SK-MEL-5 (cell line): ENCODE data around the gene DNAJC25. TPM values are rescaled to one million over a fixed set of nuclear protein-coding genes. Genes with fewer than 3 reads are reported as not detected.
A peak's percentile ranks its signal among the peaks of the same experiment; 100 is the strongest.
"Not testable (repeated sequence)": the region's sequence is repeated elsewhere in the genome, so short reads cannot be mapped to it uniquely, and the experiment has no call there.

Experiments used
- DNase-seq: peaks from one replicate; pipeline ENCODE4 v3.0.0-alpha.2; 2016; ENCODE audit warnings: low read depth, low spot score
- in situ Hi-C: cut with HindIII; loops from 2 replicates; pipeline ENCODE4 v1.10.0; 2016; ENCODE audit warnings: low sequenced_read_pairs, high pct_unique_total_duplicates, low pct_unique_long_range_greater_than_20kb
- total RNA-seq: library from RNA; depleted of rRNA; stranded (reverse); fragments of >200 nt; shearing (Covaris generic); gene quantifications from 2 replicates; pipeline ENCODE4 v1.2.3, GENCODE V29; 2014

DNAJC25 gene
- total RNA-seq, 1 experiment from 2014 or later: 16.3 TPM

DNA sequence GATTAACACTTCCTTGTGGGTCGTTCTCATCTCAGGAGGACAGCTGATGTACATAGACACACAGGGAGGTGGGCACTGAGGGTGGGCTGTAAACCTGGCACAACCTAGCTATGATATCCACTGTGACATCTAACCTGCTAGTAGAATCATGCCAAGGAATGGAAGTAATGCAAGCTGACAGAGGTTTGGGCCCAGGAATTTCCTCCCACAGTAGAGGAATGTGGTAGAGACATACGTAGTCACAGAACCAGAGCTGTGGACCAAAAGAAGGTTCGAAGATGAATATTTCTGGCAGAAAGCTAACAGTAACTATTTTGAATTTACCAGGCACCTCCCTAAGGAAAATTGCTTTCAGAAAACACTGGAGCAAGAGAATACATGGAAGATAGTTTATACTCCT, 15.2 kb upstream of the DNAJC25 start:
- no peak for DNase-seq
- in situ Hi-C loops: no loop called here

DNA sequence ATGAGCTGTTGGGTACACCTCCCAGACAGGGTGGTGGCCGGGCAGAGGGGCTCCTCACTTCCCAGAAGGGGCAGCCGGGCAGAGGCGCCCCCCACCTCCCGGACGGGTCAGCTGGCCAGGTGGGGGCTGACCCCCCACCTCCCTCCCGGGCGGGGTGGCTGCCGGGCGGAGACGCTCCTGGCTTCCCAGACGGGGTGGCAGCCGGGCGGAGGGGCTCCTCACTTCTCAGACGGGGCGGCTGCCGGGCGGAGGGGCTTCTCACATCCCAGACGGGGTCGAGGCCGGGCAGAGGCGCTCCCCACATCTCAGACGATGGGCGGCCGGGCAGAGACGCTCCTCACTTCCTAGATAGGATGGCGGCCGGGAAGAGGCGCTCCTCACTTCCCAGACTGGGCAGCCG, 13.8 kb upstream of the DNAJC25 start:
- DNase-seq, in situ Hi-C loops: not testable (repeated sequence)

GRCh38 chr9:111621895-111622480, 9.1 kb upstream of the DNAJC25 start:
- in situ Hi-C loops: no loop called here
- peak; percentile 74 for DNase-seq

GRCh38 chr9:111622626-111623025, 8.5 kb upstream of the DNAJC25 start:
- in situ Hi-C loops: no loop called here
- DNase-seq: peak; percentile 13

GRCh38 chr9:111627260-111627963, 3.7 kb upstream of the DNAJC25 start:
- no peak for DNase-seq
- in situ Hi-C loops: no loop called here

GRCh38 chr9:111628411-111628810, 2.7 kb upstream of the DNAJC25 start:
- DNase-seq: no peak
- in situ Hi-C loops: no loop called here

- no peak for DNase-seq
- in situ Hi-C loops: no loop called here
Observed at GRCh38 chr9:111630182-111630963, 761 bp upstream of the DNAJC25 start.

DNA sequence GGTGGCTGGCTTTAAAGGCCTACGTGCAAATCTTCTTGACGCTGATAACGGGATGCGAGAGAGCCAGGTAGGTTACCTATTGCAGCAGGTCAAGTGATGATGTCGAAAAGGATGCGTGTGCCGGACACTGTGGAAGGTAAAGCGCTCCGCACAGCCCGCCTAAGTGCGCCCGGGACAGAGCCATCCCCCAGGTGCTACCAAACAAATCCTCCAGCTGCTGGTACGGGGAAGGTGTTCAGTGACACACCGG, 245 bp upstream of the DNAJC25 start:
- no peak for DNase-seq
- in situ Hi-C loops: no loop called here

DNA sequence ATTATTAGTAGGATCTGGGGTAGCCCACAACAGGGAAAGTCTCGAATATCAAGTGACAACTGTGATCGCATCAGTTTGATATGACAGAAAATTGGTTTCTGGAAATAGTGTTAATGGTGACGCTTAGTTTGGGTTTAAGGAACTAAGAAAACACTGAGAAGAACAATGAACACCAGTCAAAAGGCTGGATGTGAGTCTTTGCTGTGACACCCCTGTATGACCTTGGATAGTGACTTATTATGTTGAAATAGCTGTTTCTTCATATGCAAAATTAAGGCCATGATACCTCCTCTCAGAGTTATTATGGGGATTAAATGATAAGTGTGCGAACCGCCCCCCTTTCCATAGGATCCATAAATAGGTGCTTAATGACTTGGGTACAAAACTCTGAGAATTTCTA, 926 bp downstream of the DNAJC25 start:
- no peak for DNase-seq
- in situ Hi-C loops: no loop called here

DNA sequence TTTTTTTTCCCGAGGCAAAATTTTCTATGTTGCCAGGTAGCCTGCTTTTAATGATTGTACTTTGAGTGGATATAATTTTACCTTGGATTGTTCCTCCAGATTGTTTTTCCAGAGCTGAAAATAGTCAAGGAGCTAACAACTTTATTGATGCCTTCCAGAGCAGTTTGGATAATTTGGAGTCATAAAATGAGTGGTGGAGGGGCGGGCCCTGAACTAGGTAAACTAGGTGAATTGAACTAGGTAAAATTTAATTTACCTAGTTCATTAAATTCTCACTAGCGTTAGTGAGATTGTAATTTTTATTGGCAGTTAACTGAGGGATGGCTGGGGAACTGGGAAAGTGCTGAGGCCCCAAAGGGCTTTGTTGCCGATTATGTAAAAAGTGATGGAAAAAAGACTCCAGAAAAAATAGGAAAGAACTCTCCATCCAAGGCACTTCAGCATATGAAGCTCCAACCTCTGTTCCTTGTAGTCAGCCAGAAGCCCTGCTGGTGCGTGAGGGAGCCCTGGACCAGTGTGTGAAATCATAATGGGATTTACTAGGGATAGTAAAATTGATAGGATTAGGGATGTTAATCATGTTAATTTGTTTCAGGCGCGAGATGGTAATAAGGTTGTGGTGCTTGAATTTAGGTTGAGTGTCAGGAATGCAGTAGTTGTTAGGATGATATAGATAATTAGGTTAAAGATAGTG, 1.7 kb downstream of the DNAJC25 start:
- DNase-seq: no peak
- in situ Hi-C loops: no loop called here

DNA sequence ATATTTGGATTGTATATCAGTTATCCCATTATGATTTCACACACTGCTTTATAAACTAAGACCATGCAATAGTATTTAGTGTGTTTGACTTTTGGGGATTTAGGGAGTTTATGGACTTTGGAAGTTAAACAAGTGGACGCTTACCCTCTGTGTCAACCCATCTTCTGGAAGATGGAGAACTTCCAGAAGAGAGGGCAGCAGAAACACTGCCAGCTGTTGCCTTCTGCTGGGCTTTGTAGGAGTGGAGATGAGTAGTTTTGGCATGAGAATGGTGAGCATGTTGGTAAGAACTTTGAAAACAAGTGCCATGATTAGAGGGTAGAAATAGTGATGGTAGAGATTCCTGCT, 2.2 kb downstream of the DNAJC25 start:
- DNase-seq: no peak
- in situ Hi-C loops: no loop called here

DNA sequence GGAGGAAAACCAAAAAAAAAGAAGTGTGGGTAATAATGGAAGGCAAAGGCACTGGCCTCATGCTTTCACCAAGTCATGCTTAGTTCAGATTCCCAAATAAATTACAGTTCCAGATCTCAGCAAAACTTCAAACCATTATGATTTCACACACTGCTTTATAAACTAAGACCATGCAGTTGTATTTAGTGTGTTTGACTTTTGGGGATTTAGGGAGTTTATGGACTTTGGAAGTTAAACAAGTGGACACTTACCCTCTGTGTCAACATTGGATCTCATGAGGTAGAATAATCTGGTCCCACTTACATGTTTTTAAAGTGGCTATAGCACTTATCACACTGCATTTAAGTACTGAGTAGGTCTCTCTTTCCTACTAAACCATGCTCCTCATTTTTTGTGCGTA, 3.7 kb downstream of the DNAJC25 start:
- in situ Hi-C loops: no loop called here
- DNase-seq: no peak

DNA sequence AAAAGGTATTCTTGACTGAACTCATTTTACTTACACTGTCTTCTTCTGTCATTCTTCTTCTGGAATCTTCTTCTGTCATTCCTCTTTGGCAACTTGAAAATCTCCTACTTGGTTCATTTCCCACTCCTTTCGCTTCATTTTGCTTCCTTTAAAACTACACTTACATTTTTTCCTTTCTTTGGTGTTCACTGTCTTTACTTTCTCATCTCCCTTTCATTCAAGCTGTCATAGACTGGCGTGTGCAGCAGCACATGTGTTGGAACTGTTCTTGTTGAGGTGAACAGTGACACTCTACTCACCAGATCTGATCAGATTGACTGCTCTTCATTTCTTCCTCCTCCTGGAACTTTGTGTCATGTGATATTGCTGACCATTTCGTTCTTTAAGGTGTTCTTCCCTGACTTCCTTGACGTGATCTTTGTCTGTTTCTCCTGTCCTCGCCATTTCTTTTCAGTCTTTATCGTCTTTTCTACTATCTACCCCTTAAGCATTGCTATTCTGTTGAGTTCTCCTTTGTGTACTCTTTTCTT, 6.4 kb downstream of the DNAJC25 start:
- in situ Hi-C loops: no loop called here

DNA sequence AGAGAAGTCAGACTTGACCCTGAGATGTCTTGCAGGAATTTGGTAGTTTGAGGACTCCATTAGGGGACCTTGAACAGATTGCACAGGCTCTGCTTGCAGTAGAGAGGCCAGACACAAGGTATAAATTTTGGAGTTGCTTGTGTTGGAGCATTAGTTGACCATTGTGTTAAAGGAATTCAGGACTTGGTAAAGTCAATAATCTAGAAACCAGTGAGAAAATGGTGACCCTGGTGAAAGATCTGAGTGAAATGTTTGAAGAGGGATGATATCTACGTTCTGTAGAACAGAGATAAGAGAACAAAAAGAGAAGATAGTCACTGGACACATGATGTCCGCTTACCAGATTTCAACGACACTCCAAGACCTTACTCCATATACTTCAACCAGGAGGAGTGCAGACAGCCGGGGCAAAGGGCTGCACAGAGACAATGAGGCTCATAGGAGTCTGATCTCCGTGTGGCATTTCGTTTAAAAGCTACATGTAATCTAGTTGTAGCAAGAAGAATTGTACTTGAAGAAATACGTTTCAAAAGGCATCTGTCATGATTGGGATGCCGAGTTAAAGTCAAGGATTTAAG, 13.2 kb downstream of the DNAJC25 start:
- in situ Hi-C loops: no loop called here
- DNase-seq: no peak

More for the DNA sequence above, 6.4 kb downstream of the DNAJC25 start:
- DNase-seq: no peak

GRCh38 chr9:111645806-111646205, 14.7 kb downstream of the DNAJC25 start:
- no peak for DNase-seq
- in situ Hi-C loops: no loop called here

DNA sequence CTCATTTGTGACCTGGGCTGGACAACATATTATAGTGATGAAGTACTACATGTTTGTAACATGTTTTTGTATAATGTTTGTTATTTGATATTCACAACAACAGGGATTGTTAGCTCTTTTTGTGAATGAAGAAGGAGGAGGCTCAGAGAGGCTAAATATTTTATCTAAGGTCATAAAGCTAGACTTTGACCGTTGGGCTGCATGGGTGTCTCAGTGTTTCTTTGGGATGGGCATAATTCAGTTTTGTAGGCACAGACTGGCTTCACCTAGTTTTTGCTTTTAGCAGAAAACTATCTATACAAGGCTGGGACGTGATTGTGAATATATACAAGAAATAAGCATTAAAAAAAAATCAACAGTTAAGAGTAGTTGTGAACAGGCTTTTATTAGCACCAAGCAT, 15.3 kb downstream of the DNAJC25 start:
- DNase-seq: no peak
- in situ Hi-C loops: no loop called here

- in situ Hi-C loops: no loop called here
- DNase-seq: peak; percentile 47
Observed at GRCh38 chr9:111648066-111648465, 16.9 kb downstream of the DNAJC25 start.

GRCh38 chr9:111649016-111649415, 17.9 kb downstream of the DNAJC25 start:
- in situ Hi-C loops: no loop called here
- no peak for DNase-seq
